T-helper 1 cell treated with Interleukin-12 subunit alpha and Interleukin-12 subunit beta and Interleukin-4 antibody, amounts not matched to agents 30 ng/mL and 1 ng/mL, for 36 hours (primary cell): Measurements from ENCODE around the gene GOSR2. TPM values are rescaled to one million over a fixed set of nuclear protein-coding genes. Genes with fewer than 3 reads are reported as not detected.

ENCODE experiments used
- intact Hi-C: fragments of 100-400 bp; cut with micrococcal nuclease; formaldehyde crosslinking; loops from one replicate; pipeline ENCODE4 v1.15.1; 2024
- total RNA-seq: library from RNA; stranded (reverse); gene quantifications from 2 replicates; pipeline ENCODE4 v1.2.3, GENCODE V29; 2022

Gene GOSR2
- total RNA-seq, 1 donor from 2014 or later = 67.1 TPM

DNA sequence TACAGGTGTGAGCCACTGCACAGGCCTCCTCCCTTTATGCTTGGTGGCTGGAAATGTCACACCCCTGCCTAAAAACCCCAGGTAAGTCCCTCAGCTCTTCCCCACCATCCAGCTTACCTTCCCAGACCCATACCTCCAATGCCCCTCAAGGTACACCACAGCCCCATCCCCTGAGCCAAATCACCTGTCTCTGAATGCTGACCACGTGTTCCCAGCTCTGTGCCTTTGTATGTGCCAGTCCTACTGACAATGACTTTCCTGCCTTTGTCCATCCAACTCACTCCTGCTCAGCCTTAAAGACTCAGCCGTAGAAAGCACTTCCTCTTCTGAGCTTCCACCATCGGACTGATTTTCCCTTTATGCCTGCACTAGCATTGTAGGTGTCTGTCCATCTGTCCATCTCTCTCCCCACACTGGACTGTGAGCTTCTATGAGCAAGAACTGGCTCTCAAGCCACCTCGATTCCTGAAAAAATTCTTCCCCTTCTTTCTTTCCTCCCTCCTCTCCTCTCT is 30.7 kb upstream of the GOSR2 start:
- intact Hi-C loops = no loop called here

DNA sequence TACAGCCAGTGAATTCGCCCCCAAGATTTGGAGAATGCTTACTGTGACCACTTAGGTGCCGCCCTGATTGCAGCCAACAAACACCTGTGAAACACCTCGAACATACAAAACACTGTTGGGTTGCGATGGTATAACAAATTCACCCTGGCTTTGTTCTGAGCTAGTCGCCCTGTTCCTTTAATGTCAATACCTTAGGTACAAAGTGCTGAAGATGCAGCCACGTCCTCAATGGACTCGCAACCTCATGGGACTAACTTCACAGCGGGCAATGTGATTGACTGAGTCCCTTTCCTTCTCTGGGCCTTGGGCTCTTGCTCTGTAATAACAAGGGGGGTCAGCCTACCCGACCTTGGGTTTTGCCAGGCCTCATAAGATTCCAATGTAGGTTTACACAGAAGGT is 28.9 kb upstream of the GOSR2 start:
- intact Hi-C loops = no loop called here

DNA sequence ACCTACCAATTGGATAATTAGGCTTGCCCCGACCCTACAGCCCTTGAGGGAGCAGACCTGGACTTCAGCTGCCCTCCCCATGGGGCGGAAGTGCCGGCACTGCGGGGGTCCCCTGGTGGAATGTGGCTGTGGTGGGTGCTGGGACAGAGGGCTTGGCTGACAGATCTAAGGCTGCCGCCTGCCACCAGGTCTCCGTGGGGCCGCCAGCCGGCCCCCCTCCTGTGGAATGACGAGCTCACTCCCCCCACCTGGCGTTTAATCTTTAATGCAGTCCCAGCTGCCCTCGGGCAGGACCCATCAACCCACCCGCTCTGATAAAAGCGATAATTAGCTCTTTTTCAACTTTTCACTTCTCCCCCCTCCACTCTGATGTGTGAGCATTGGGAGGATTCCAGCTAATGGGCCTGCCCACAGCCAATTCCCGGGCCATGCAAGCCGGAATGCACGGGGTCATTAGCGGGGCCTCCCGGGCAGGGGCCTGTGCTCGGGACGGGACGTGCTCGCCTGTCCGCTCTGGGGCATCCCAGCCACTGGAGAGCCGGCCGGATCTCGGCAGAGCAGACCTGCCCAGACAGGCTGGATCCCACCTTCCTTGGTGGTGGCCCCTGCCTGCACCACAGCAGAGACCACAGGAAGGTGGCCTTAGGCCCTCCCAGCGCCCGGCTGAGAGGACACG is 28.3 kb upstream of the GOSR2 start:
- intact Hi-C loops = no loop called here

DNA sequence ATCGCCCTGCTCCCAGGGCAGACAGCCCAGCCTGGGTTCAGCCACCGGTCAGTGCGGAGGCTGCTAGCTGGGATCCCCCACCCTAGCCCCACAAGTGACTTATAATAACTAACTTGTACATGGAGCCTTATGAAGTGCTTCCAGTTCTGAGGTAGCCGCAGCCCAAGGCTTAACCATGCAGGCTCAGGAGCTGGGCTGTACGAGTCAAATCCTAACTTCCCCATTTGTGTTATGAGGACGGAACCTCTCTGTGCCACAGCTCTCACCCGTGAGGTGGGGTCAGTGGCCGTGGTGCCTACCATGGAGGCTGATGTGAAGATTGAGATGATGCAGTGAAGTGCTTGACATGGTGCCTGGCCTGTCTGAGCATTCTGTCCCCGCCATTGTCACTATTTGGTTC is 27.8 kb upstream of the GOSR2 start:
- intact Hi-C loops = no loop called here

DNA sequence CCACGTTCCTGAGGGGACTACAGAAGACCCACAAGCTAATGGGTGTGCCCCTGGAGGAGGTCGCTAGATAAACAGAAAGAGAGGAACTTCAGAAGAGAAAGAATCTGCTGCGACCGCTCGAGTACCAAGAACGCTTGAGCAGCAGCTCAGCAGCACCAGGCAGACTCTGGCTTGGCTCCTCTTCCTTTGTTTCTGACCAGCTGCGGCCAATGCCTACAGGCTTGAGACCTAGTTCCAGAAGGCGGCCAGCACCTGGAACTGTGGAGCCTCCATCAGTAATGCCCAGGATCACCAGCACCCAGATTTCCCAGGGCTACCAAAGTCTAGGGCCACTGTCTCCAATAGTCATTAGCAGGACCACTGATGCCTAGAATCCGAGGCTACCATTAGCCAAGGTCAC is 26.0 kb upstream of the GOSR2 start:
- intact Hi-C loops = no loop called here

DNA sequence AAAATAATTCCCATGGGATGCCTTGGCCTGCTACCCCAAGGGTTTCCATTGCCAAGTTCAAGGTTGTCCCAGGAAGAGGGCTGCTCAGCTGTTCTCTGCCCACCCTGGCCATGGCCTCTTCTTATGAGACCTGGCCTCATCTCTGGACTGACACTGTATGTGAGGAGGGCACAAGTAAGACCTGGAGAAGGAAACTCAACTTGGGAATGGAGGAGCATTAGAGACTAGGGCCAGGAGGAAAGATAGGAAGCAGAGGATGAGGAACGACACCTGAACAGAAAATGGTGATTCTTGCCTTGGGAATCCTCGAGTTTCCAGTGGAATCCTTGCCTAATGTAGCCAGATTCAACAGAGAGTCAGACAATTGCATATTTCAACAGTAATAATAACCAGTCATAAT is 24.6 kb upstream of the GOSR2 start:
- intact Hi-C loops = no loop called here

DNA sequence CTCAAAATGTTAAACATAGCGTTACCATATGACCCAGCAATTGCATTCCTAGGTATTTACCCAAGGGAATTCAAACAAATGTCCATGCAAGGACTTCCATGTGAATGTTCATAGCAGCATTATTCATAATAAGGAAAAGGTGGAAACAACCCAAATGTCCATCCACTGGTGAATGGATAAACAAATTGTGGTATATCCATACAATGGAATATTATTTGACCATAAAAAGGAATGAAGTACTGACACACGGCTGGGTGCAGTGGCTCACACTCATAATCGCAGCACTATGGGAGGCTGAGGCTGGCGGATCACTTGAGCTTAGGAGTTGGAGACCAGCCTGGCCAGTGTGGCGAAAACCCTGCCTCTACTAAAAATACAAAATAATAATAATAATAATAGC is 24.1 kb upstream of the GOSR2 start:
- intact Hi-C loops = no loop called here

DNA sequence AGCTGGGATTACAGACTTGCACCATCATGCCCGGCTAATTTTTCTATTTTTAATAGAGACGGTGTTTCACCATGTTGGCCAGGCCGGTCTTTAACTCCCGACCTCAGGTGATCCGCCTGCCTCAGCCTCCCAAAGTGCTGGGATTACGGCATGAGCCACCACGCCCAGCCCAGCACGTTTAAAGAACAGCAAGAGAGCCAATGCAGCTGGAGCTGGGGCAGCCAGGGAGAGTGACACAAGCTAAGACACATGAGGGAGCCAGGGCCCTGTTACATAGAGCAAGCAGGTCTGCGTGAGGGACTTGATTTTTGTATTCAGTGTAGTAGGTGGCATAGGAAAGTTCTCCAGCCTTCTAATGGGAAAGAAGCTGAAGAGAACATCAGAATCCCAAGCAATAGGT is 21.7 kb upstream of the GOSR2 start:
- intact Hi-C loops = no loop called here

DNA sequence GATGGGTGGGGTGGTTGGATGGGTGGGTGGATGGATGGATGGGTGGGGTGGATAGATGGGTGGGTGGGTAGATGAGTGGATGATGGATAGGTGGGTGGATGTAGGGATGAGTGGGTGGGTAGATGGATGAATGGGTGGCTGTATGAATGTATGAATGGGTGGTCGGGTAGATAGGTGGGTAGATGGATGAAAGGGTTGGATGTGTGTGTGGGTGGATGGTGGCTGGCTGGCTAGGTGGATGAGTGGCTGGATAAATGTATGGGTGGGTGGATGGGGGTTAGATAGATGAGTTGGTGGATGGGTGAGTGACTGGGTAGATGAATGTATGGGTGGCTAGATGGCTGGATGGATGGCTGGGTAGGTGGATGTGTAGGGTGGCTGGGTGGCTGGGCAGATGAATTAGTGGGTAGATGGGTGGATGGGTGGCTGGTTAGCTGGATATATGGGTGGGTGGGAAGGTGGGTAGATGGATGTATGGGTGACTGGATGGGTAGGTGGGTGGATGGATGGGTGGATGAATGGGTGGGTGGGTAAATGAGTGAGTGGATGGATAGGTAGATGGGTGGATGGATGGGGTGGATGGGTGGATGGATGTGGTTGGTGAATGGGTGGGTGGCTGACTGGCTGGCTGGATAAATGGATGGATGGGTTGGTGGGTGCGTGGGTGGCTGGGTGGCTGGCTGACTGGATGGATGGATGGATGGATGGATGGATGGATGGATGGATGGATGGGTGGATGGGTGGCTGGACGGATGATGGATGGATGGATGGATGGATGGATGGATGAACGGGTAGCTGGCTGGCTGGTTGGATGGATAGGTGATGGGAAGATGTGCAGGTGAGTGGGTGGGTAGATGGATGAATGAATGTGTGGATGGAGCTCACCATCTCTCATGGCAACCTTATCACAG is 18.9 kb upstream of the GOSR2 start:
- intact Hi-C loops = no loop called here

DNA sequence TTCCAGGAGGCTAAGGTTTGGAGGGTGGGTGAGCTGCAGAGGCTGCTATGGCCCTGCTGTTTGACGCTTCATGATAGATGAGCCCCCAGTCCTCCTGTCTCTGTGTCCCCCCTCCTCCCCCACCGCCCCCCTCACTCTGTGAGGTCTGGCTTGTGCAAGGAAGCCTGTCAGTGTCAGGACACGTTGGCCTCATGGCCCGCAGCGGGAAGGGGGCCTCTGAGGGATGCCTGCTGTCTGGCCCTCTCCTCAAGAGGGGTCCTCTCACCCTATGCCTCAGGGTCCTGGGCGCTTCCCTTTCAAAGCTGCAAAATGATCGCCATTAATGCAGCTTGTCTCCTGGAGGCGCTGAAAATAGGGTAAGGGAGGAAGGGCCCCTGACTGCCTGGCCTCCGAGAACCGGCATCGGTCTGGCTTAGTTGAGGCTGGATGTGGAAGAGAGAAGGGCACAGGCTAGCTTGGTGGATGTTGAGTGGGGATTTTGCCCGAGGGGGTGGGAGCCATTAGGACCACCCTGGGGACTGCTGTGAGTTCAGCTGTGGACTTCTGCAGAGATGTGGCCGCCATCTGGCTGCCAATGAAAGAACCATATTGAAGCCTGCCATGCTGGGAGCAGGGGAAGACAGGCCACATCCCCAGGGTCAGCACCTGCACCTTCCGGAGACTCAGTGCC is 14.8 kb upstream of the GOSR2 start:
- intact Hi-C loops = no loop called here

DNA sequence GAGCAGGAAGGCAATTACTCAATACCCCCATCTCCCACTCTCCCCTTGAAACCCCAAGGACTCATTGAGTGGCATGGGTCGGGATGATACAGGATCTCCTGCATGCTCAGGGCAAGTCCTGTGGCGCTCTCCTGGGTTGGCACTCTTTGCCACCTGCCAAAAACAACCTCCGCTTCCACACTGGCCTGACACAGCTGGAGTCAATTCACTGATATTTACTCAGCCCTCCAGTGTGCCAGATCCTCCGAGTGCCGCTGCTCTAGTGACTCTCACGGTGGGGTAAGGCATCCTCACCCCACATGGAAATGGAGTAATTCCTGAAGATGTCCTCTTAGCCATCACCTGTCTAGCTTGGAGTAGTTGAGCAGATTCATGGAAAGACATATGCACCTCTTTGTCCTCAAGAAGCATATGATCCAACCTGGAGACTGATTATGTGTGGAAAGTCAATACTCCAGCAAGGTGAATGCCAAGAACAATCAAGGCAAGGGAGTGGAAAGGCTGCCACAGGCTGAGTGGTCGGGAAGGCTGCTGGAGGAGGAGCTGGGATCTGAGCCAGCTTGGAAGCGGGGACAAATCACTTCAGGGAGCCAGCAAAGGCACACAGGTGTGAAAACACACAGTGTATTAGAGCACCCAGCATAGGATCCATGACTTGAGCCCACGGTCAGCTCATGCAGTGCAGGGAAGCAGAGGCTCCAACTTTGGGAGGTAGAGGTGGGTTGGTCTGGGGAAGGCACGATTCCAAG is 12.6 kb upstream of the GOSR2 start:
- intact Hi-C loops = no loop called here

DNA sequence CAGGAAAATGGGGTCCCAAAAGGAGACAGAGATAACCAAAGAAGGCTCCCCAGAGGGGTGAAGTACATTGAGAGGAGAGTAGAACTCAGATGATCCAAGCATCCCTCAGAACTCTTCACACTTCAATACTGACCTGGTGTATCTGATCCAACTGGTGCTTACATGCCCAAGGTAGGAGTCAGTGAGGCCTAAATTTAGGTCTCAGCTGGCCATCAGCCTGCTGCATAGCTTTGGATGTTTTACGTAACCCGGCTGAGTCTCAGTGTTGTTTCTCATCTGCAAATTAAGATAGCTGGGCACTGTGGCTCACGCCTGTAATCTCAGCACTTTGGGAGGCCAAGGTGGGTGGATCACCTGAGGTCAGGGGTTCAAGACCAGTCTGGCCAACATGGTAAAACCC is 11.6 kb upstream of the GOSR2 start:
- intact Hi-C loops = no loop called here

DNA sequence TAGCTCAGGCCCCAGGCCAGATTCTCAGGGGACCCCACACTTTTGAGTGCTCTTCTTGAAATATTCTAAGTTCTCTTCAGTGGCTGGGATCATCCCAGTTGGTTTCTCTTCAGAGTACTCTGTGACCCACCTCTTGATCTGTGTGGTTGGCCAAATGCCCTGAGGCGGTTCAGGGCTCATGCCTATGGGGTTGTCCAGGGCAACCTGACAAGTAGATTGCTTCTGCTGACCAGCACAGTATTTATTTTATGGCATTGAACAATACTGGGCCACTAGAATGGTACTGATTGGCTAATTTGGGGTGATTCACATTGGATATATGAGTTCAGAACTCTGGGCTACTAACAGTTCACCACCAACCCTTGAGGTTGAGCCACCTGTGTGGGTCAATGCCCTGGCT is 7.4 kb upstream of the GOSR2 start:
- intact Hi-C loops = no loop called here

DNA sequence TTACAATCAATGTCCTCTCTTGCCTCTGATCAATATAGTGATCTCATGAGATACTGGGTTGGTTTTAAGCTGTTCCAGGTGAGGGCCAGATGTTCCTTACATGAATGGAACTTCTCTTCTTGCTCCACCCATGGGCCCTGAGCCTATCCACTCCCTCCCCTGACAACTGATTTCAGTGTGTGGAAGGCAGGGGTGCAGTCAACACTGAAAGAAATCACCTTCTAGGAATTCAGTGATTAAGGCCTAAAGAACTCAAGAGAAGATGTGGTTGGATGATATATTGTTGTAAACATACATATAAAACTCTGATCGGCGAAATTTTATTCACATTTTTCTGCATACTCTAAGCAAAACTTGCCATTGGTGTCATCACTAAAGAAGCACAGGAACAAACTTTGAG is 6.7 kb upstream of the GOSR2 start:
- intact Hi-C loops = no loop called here

DNA sequence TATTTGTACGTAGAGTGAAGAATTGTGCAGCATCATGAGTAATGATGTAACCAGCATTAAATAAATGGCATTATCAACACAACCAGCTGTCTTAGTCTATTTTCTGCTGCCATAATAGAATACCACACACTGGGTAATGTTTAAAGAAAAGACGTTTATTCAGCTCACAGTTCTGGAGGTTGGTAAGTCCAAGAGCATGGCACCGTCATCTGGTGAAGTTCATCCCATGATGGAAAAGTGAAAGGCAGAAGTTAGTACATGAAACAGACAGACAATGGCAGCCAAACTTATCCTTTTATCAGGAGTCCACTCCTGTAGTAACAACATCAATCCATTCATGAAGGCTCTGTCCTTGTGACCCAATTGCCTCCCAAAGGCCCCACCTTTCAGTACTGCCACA is 6.3 kb upstream of the GOSR2 start:
- intact Hi-C loops = no loop called here

DNA sequence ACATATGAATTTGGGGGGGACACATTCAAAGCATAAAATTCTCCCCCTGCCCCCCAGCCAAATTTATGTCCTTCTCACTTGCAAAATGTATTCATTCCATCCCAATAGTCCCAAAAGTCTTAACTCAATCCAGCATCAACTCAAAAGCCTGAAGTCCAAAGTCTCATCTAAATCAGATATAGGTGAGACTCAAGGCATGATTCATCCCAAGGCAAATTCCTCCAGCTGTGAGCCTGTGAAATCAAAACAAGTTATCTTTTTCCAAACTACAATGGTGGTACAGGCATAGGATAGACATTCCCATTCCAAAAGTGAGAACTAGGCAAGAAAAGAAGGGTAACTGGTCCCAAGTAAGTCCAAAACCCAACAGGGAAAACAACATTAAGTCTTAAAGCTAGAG is 5.9 kb upstream of the GOSR2 start:
- intact Hi-C loops = no loop called here

DNA sequence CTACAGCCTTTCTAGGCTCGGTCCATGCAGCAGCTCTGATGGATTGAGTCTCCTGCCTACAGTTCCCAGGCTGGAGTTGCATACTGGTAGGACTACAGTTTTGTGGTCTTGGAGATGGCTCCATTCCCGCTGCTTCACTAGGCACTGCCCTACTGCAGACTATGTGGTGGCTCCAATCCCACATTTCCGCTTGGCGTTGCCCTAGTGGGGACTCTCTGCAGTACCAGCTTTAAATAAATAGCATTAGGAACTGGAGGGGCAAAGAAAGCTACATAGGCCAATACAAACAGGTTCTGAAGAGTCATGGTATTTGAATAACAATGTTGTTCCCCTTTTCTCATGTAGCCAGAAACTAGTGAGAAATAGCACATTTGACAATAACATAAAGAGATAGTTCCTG is 5.4 kb upstream of the GOSR2 start:
- intact Hi-C loops = no loop called here

DNA sequence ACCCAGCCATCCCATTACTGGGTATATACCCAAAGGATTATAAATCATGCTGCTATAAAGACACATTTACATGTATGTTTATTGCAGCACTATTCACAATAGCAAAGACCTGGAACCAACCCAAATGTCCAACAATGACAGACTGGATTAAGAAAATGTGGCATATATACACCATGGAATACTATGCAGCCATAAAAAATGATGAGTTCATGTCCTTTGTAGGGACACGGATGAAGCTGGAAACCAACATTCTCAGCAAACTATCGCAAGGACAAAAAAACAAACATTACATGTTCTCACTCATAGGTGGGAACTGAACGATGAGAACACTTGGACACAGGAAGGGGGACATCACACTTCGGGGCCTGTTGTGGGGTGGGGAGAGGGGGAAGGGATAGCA is 998 bp upstream of the GOSR2 start:
- intact Hi-C loops = loop anchor here (1.0 to 5.0 kb wide), 4 partner anchors 19 to 727 kb away; partner anchors contain the start of gene EFCAB13

DNA sequence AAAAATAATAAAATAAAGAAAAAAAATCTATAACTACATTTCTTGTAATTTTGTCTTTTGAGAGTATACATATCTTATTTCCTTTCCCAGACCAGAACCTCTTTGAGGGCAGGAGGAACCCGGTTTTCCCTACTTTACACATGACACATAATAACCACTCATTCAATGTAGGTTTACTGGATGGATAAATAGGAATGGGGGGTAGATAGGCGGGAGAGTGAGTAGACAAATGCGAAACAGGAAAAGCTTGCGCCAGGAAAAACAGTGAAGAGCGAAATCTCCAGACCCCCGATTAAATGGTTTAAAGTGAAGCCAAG is 515 bp upstream of the GOSR2 start:
- intact Hi-C loops = loop anchor here (1.0 to 5.0 kb wide), 4 partner anchors 18 to 728 kb away; partner anchors contain the start of gene EFCAB13

DNA sequence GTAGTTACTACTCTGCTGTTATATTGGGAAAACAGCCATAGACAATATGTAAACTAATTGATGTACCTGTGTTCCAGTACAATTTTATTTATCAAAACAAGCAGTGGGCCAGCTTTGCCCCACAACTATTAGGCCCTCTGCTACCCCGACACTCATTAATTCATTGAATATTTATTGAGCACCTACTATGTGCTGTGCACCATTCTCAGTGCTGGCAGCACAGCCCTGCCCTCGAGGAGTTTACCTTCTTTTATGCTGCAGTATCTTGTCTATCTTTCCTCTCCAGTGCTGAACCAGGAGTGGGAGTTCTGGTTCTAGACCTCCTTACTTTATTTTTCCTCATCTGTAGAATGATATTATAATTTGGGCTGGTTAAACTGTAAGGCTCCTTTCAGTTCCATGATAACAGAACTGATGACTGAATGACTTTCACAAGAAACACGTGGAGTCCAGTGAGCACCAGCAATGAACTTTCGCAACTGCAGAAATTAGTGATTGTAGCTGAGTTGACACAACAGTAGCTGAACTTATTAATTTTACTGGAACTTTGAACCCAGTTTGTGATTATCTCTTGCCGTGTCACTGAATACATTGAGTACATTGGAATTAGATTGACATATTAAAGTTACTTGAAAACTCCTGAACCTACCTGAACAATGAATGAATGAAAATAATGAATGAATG is 2.4 kb downstream of the GOSR2 start:
- intact Hi-C loops = no loop called here
